HTERT RPE-1 (cell line): Measurements from ENCODE around the gene ZNF439.
"Not testable (repeated sequence)": the region's sequence is repeated elsewhere in the genome, so short reads cannot be mapped to it uniquely, and the experiment has no call there.

Source experiments
- in situ Hi-C: fragments of 300-500 bp; cut with MboI; formaldehyde crosslinking; loops from 4 replicates; pipeline ENCODE4 v1.14.3; 2020; ENCODE audit warnings: low sequenced_read_pairs

The ZNF439 gene

GRCh38 chr19:11867766-11868165, 19.2 kb downstream of the ZNF439 start:
- in situ Hi-C loops, result not testable (repeated sequence)

GRCh38 chr19:11868188-11868587, 19.7 kb downstream of the ZNF439 start:
- in situ Hi-C loops, result no loop called here

GRCh38 chr19:11872624-11873023, 24.1 kb downstream of the ZNF439 start:
- in situ Hi-C loops, result no loop called here

GRCh38 chr19:11873762-11874161, 25.2 kb downstream of the ZNF439 start:
- in situ Hi-C loops, result no loop called here

GRCh38 chr19:11879687-11880266, 31.3 kb downstream of the ZNF439 start:
- in situ Hi-C loops, result not testable (repeated sequence)

GRCh38 chr19:11880598-11880997, 32.1 kb downstream of the ZNF439 start:
- in situ Hi-C loops, result no loop called here

GRCh38 chr19:11881151-11881800, 32.8 kb downstream of the ZNF439 start:
- in situ Hi-C loops, result no loop called here

GRCh38 chr19:11882606-11883005, 34.1 kb downstream of the ZNF439 start:
- in situ Hi-C loops, result no loop called here

GRCh38 chr19:11887234-11887610, 38.7 kb downstream of the ZNF439 start:
- in situ Hi-C loops, result no loop called here

GRCh38 chr19:11887611-11888531, 39.3 kb downstream of the ZNF439 start, which contains the start of gene ZNF69:
Gene ZNF69 (plus strand): TSS chr19:11887782. CDS start chr19:11887924, 142 bp downstream.
- in situ Hi-C loops, result no loop called here

- in situ Hi-C loops, result not testable (repeated sequence)
Observed at GRCh38 chr19:11889901-11890300, 41.4 kb downstream of the ZNF439 start.

- in situ Hi-C loops, result no loop called here
Observed at GRCh38 chr19:11890634-11891033, 42.1 kb downstream of the ZNF439 start.

GRCh38 chr19:11894851-11895250, 46.3 kb downstream of the ZNF439 start:
- in situ Hi-C loops, result no loop called here

GRCh38 chr19:11902228-11902627, 53.7 kb downstream of the ZNF439 start:
- in situ Hi-C loops, result no loop called here

- in situ Hi-C loops, result no loop called here
Observed at GRCh38 chr19:11905928-11906327, 57.4 kb downstream of the ZNF439 start.

GRCh38 chr19:11911937-11912336, 63.4 kb downstream of the ZNF439 start:
- in situ Hi-C loops, result not testable (repeated sequence)

- in situ Hi-C loops, result not testable (repeated sequence)
Observed at GRCh38 chr19:11914417-11915051, 66.0 kb downstream of the ZNF439 start.
